DOHH2 (cell line): ENCODE results near the gene CLASP2.

Source experiments
- EZH2phosphoT487 ChIP-seq: fragments of 200-600 bp; sonication (generic); IDR thresholded peaks from 2 replicates; pipeline ENCODE4 v1.6.1; 2017; ENCODE audit warnings: borderline replicate concordance, mild to moderate bottlenecking, antibody characterized with exemption, low read length, moderate library complexity, mixed read lengths
- TF ChIP-seq, protein P1 (sequence below): fragments of 200-600 bp; sonication (generic); IDR thresholded peaks from one replicate; pipeline ENCODE4 v1.5.1; 2014; ENCODE audit warnings: antibody characterized with exemption, mild to moderate bottlenecking, low read depth, low read length; ENCODE audit not compliant: poor library complexity, severe bottlenecking

DNA sequence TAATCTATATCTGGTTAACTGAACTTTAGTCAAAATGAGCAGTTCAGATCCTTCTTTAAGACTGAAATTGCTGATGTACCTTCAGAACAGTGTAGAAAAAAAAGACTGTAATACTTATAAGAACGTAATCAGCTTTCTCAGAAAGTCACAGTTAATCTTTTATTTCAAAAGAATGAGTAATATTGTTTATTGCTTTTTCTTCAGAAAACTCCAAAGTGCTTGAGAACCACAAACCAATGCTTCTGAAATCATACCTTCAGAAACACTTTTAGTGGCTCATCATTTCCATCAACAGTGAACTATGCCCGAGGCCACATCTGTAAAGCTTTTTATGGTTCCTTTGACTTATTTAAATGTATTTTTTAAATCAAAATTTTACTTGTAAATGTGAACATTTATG lies 33.3 kb upstream of the CLASP2 start:
- TF ChIP-seq, protein P1, sequence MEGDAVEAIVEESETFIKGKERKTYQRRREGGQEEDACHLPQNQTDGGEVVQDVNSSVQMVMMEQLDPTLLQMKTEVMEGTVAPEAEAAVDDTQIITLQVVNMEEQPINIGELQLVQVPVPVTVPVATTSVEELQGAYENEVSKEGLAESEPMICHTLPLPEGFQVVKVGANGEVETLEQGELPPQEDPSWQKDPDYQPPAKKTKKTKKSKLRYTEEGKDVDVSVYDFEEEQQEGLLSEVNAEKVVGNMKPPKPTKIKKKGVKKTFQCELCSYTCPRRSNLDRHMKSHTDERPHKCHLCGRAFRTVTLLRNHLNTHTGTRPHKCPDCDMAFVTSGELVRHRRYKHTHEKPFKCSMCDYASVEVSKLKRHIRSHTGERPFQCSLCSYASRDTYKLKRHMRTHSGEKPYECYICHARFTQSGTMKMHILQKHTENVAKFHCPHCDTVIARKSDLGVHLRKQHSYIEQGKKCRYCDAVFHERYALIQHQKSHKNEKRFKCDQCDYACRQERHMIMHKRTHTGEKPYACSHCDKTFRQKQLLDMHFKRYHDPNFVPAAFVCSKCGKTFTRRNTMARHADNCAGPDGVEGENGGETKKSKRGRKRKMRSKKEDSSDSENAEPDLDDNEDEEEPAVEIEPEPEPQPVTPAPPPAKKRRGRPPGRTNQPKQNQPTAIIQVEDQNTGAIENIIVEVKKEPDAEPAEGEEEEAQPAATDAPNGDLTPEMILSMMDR: no peak
- no peak for TF ChIP-seq EZH2phosphoT487
